IMR-90 (cell line): ENCODE results near the gene ZNF407. TPM values are rescaled to one million over a fixed set of nuclear protein-coding genes. Genes with fewer than 3 reads are reported as not detected.

Experiments used
- ATAC-seq: fragments of 200-7000 bp; cut with Tn5 transposase; 2 replicates; pipeline ENCODE4 v1.9.1; 2020; ENCODE audit warnings: low read depth, mild to moderate bottlenecking, moderate library complexity
- BruUV-seq: library from RNA; stranded (reverse); fragments of 400-500 nt; replicated peaks from 2 replicates; lab custom pipeline; 2021; lab: Mats Ljungman, UMichigan
- CTCF ChIA-PET: fragments of 300-600 bp; formaldehyde crosslinking; extraction: SDS; loops from one replicate; lab custom pipeline; 2021; ENCODE audit warnings: antibody characterized with exemption; lab: Yijun Ruan, JAX
- POLR2A ChIA-PET: fragments of 300-600 bp; sonication (Branson Sonifier 250); formaldehyde crosslinking; loops from one replicate; lab custom pipeline; 2022; ENCODE audit warnings: antibody characterized with exemption; ENCODE audit not compliant: unreplicated experiment; lab: Charles Lee
- DNase-seq: peaks from one replicate; pipeline ENCODE4 v3.0.0; 2013
- H2AFZ ChIP-seq: replicated peaks from 2 replicates; pipeline ENCODE3; 2013; ENCODE audit warnings: low read length, mild to moderate bottlenecking; ENCODE audit not compliant: poor library complexity
- H2AK5ac ChIP-seq: 2 replicates; pipeline ENCODE4 v1.6.1; 2013; ENCODE audit warnings: low read depth, low read length, inconsistent platforms
- H2AK9ac ChIP-seq: replicated peaks from 2 replicates; pipeline ENCODE3; 2013; ENCODE audit warnings: mild to moderate bottlenecking, low read depth, low read length, moderate library complexity; ENCODE audit not compliant: poor library complexity
- H2BK120ac ChIP-seq: 2 replicates; pipeline ENCODE4 v1.6.1; 2013; ENCODE audit warnings: low read depth, low read length, inconsistent platforms
- H2BK15ac ChIP-seq: 3 replicates; pipeline ENCODE4 v1.6.1; 2013; ENCODE audit warnings: low read depth, low read length, inconsistent platforms
- H2BK20ac ChIP-seq: 2 replicates; pipeline ENCODE4 v1.6.1; 2013; ENCODE audit warnings: low read depth, mild to moderate bottlenecking, inconsistent platforms, low read length, moderate library complexity
- H2BK5ac ChIP-seq: 2 replicates; pipeline ENCODE4 v1.6.1; 2013; ENCODE audit warnings: mild to moderate bottlenecking, low read depth, low read length, inconsistent platforms; ENCODE audit not compliant: poor library complexity, severe bottlenecking
- H3K14ac ChIP-seq: replicated peaks from 2 replicates; pipeline ENCODE4 v1.6.1; 2013; ENCODE audit warnings: low read depth, low read length, inconsistent platforms
- H3K18ac ChIP-seq: 2 replicates; pipeline ENCODE4 v1.6.1; 2013; ENCODE audit warnings: low read depth, low read length, control low read depth
- H3K23ac ChIP-seq: 2 replicates; pipeline ENCODE4 v1.6.1; 2013; ENCODE audit warnings: low read depth, low read length, inconsistent platforms
- H3K27ac ChIP-seq: 2 replicates; pipeline ENCODE4 v1.5.1; 2013; ENCODE audit warnings: mild to moderate bottlenecking, control low read depth, low read length; ENCODE audit not compliant: insufficient read depth
- H3K27me3 ChIP-seq: 2 replicates; pipeline ENCODE4 v1.6.1; 2013; ENCODE audit warnings: low read length; ENCODE audit not compliant: control insufficient read depth, insufficient read depth
- H3K36me3 ChIP-seq: 2 replicates; pipeline ENCODE4 v1.6.1; 2013; ENCODE audit warnings: low read length, mixed read lengths; ENCODE audit not compliant: control insufficient read depth, insufficient read depth
- H3K4ac ChIP-seq: 2 replicates; pipeline ENCODE4 v1.6.1; 2013; ENCODE audit warnings: low read depth, low read length, inconsistent platforms
- H3K4me1 ChIP-seq: 2 replicates; pipeline ENCODE4 v1.6.1; 2013; ENCODE audit warnings: low read length, mixed read lengths; ENCODE audit not compliant: control insufficient read depth, insufficient read depth
- H3K4me2 ChIP-seq: 2 replicates; pipeline ENCODE4 v1.6.1; 2013; ENCODE audit warnings: low read depth, mild to moderate bottlenecking, control low read depth, low read length, moderate library complexity
- H3K4me3 ChIP-seq: 2 replicates; pipeline ENCODE4 v1.5.1; 2013; ENCODE audit warnings: low read depth, mild to moderate bottlenecking, control low read depth, low read length, moderate library complexity; ENCODE audit not compliant: insufficient read depth
- H3K56ac ChIP-seq: 2 replicates; pipeline ENCODE4 v1.6.1; 2013; ENCODE audit warnings: low read length, inconsistent platforms; ENCODE audit not compliant: insufficient read depth; ENCODE audit errors: extremely low read depth
- H3K79me1 ChIP-seq, 2 experiments: 2 replicates each; pipeline ENCODE4 v1.6.1; 2013; ENCODE audit warnings: low read length in 2 of 2, inconsistent platforms in 1 of 2, low read depth in 1 of 2
- H3K9ac ChIP-seq: 2 replicates; pipeline ENCODE4 v1.6.1; 2013; ENCODE audit warnings: low read depth, low read length, control low read depth
- H3K9me1 ChIP-seq: 2 replicates; pipeline ENCODE4 v1.6.1; 2013; ENCODE audit warnings: low read length, inconsistent platforms; ENCODE audit not compliant: insufficient read depth
- H3K9me3 ChIP-seq: 2 replicates; pipeline ENCODE4 v1.6.1; 2013; ENCODE audit warnings: low read length; ENCODE audit not compliant: control insufficient read depth, insufficient read depth
- H4K20me1 ChIP-seq: 2 replicates; pipeline ENCODE4 v1.6.1; 2013; ENCODE audit warnings: low read length, inconsistent platforms; ENCODE audit not compliant: insufficient read depth
- H4K5ac ChIP-seq: 2 replicates; pipeline ENCODE4 v1.6.1; 2013; ENCODE audit warnings: mild to moderate bottlenecking, low read depth, low read length, control low read depth
- H4K8ac ChIP-seq, 2 experiments: 2 replicates each; pipeline ENCODE4 v1.6.1; 2013; ENCODE audit warnings: low read depth in 2 of 2, low read length in 2 of 2, control low read depth in 1 of 2, inconsistent platforms in 1 of 2
- H4K91ac ChIP-seq: 2 replicates; pipeline ENCODE4 v1.6.1; 2013; ENCODE audit warnings: low read depth, low read length, inconsistent platforms; ENCODE audit not compliant: insufficient read depth
- BHLHE40 ChIP-seq: fragments of 150-350 bp; IDR thresholded peaks from 2 replicates; pipeline ENCODE4 v1.6.1; 2016; ENCODE audit warnings: mild to moderate bottlenecking, low read depth, low read length
- CEBPB ChIP-seq: IDR thresholded peaks from 2 replicates; pipeline ENCODE4 v1.6.1; 2012; ENCODE audit warnings: low read depth, low read length, improper control_type of control experiment
- CHD1 ChIP-seq: IDR thresholded peaks from 2 replicates; pipeline ENCODE4 v1.6.1; 2012; ENCODE audit warnings: low read depth, low read length, improper control_type of control experiment
- FOS ChIP-seq: fragments of 150-350 bp; IDR thresholded peaks from 2 replicates; pipeline ENCODE4 v1.6.1; 2016; ENCODE audit warnings: low read depth, low read length
- MAFK ChIP-seq: IDR thresholded peaks from 2 replicates; pipeline ENCODE4 v1.6.1; 2012; ENCODE audit warnings: low read depth, low read length, improper control_type of control experiment
- MAZ ChIP-seq: IDR thresholded peaks from 2 replicates; pipeline ENCODE4 v1.6.1; 2012; ENCODE audit warnings: low read depth, mild to moderate bottlenecking, low read length, improper control_type of control experiment, moderate library complexity, borderline replicate concordance
- MXI1 ChIP-seq: IDR thresholded peaks from 2 replicates; pipeline ENCODE4 v1.6.1; 2012; ENCODE audit warnings: low read depth, mild to moderate bottlenecking, low read length, moderate library complexity, borderline replicate concordance
- NFE2L2 ChIP-seq: fragments of 150-350 bp; IDR thresholded peaks from 2 replicates; pipeline ENCODE4 v1.6.1; 2016; ENCODE audit warnings: low read depth, mild to moderate bottlenecking, low read length
- POLR2A ChIP-seq: IDR thresholded peaks from 2 replicates; pipeline ENCODE4 v1.6.1; 2012; ENCODE audit warnings: mild to moderate bottlenecking, low read depth, low read length
- RAD21 ChIP-seq: IDR thresholded peaks from 2 replicates; pipeline ENCODE4 v1.6.1; 2012; ENCODE audit warnings: low read length, improper control_type of control experiment
- RCOR1 ChIP-seq: IDR thresholded peaks from 2 replicates; pipeline ENCODE4 v1.6.1; 2012; ENCODE audit warnings: mild to moderate bottlenecking, low read length, improper control_type of control experiment; ENCODE audit not compliant: insufficient replicate concordance
- RFX5 ChIP-seq: IDR thresholded peaks from 2 replicates; pipeline ENCODE4 v1.8.0; 2012; ENCODE audit warnings: low read depth, mild to moderate bottlenecking, low read length, moderate library complexity
- SMC3 ChIP-seq: fragments of 150-350 bp; IDR thresholded peaks from 2 replicates; pipeline ENCODE4 v1.6.1; 2016; ENCODE audit warnings: low read depth, mild to moderate bottlenecking, antibody characterized with exemption, low read length, moderate library complexity
- dilution Hi-C: fragments of 300-500 bp; cut with HindIII; formaldehyde crosslinking; loops from one replicate; pipeline ENCODE4 v1.14.3; 2018; ENCODE audit warnings: low sequenced_read_pairs; ENCODE audit not compliant: unreplicated experiment
- in situ Hi-C: fragments of 300-500 bp; cut with MboI; formaldehyde crosslinking; loops from 3 replicates; pipeline ENCODE4 v1.14.3; 2019; ENCODE audit warnings: low sequenced_read_pairs, inconsistent platforms, mixed read lengths
- intact Hi-C: fragments of 100-400 bp; cut with micrococcal nuclease; formaldehyde crosslinking; loops from 2 replicates; pipeline ENCODE4 v1.10.0; 2022
- polyA plus RNA-seq, 3 experiments: library from polyadenylated mRNA; depleted of rRNA; stranded (reverse); fragments of >200 nt; gene quantifications; 2 replicates each; pipeline ENCODE4 v1.2.3, GENCODE V29; 2012; ENCODE audit warnings: low replicate concordance in 1 of 3
- total RNA-seq: library from RNA; depleted of rRNA; stranded (reverse); fragments of >200 nt; gene quantifications from 2 replicates; pipeline ENCODE4 v1.2.3, GENCODE V29; 2012
- TF ChIP-seq, protein P1 (sequence below): fragments of 150-350 bp; IDR thresholded peaks from 2 replicates; pipeline ENCODE4 v1.6.1; 2016; ENCODE audit warnings: low read depth, mild to moderate bottlenecking, low read length, moderate library complexity, borderline replicate concordance
- TF ChIP-seq, protein P2 (sequence below): fragments of 150-350 bp; IDR thresholded peaks from 2 replicates; pipeline ENCODE4 v1.6.1; 2017; ENCODE audit warnings: mild to moderate bottlenecking, antibody characterized with exemption, low read length, low read depth
- TF ChIP-seq, protein P3 (sequence below): conservative IDR thresholded peaks from 2 replicates; pipeline ENCODE4 v1.5.1; 2012; ENCODE audit warnings: mild to moderate bottlenecking, low read depth, low read length, improper control_type of control experiment

The ZNF407 gene
- total and polyA plus RNA-seq, 2 of the 4 experiments (the other 2 are of a cell fraction), result 3.1 to 20.1 TPM

DNA sequence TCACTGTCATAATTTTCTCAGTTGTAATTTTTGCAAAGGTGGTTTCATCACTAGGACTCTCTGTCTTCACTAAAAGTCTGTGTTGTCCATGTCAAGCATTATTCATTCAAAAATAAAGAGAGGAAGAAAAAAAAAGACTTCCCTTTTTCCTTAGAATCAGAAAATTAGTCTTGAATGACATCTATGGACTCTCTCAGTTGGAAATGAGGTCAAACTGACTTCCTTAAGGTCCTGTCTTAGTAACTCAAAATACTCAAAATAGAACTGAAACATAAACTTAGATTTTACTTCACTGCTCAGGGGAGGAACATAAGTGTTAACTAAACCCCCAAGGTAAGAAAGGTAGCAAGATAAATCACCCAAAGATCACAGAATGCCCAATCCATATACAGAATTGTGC is 2.2 kb upstream of the ZNF407 start:
- no peak overlapping the region for H4K91ac ChIP-seq
- BruUV-seq, result no TSS peak
- H3K56ac ChIP-seq, result no peak overlapping the region
- H4K8ac ChIP-seq, result no peak overlapping the region
- H3K79me1 ChIP-seq, result peaks cover 19 to 47% of the 10 kb centered on the region in 2 experiments
- H3K23ac ChIP-seq, result no peak overlapping the region
- in situ Hi-C loops (no loop called here), dilution Hi-C loops (no loop called here), intact Hi-C loops (no loop called here)
- no peak overlapping the region for H2BK20ac ChIP-seq
- H2BK120ac ChIP-seq, result no peak overlapping the region; the same call in 1 of the 2 replicates
- no peaks in the 10 kb centered on the region for H3K9me1 ChIP-seq
- no peaks in the 10 kb centered on the region for H4K20me1 ChIP-seq
- H3K4me1 ChIP-seq, result peaks cover 5% of the 10 kb centered on the region
- H3K9ac ChIP-seq, result no peak overlapping the region
- no peak overlapping the region for H2AK9ac ChIP-seq
- H4K5ac ChIP-seq, result no peak overlapping the region
- no peak overlapping the region for H3K27ac ChIP-seq
- no peak overlapping the region for H2BK5ac ChIP-seq
- H3K4ac ChIP-seq, result no peak overlapping the region
- H2AK5ac ChIP-seq, result no peak overlapping the region
- no peaks in the 10 kb centered on the region; the same call in 1 of the 2 replicates for H3K36me3 ChIP-seq
- H3K4me2 ChIP-seq, result no peak overlapping the region
- CTCF ChIA-PET, result no interaction called here
- no peak overlapping the region for H2AFZ ChIP-seq
- POLR2A ChIA-PET, result no interaction called here
- no peak overlapping the region for H3K4me3 ChIP-seq
- H3K14ac ChIP-seq, result no peak overlapping the region
- H2BK15ac ChIP-seq, result no peak overlapping the region
- no peak for TF ChIP-seq RAD21
- no peak for TF ChIP-seq MAFK
- TF ChIP-seq RCOR1, result no peak
- no peak for TF ChIP-seq SMC3
- TF ChIP-seq, protein P1, sequence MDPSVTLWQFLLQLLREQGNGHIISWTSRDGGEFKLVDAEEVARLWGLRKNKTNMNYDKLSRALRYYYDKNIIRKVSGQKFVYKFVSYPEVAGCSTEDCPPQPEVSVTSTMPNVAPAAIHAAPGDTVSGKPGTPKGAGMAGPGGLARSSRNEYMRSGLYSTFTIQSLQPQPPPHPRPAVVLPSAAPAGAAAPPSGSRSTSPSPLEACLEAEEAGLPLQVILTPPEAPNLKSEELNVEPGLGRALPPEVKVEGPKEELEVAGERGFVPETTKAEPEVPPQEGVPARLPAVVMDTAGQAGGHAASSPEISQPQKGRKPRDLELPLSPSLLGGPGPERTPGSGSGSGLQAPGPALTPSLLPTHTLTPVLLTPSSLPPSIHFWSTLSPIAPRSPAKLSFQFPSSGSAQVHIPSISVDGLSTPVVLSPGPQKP, result no peak
- TF ChIP-seq NFE2L2, result no peak
- no peak for TF ChIP-seq MXI1
- TF ChIP-seq, protein P2, sequence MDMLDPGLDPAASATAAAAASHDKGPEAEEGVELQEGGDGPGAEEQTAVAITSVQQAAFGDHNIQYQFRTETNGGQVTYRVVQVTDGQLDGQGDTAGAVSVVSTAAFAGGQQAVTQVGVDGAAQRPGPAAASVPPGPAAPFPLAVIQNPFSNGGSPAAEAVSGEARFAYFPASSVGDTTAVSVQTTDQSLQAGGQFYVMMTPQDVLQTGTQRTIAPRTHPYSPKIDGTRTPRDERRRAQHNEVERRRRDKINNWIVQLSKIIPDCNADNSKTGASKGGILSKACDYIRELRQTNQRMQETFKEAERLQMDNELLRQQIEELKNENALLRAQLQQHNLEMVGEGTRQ, result no peak
- TF ChIP-seq FOS, result no peak
- TF ChIP-seq, protein P3, sequence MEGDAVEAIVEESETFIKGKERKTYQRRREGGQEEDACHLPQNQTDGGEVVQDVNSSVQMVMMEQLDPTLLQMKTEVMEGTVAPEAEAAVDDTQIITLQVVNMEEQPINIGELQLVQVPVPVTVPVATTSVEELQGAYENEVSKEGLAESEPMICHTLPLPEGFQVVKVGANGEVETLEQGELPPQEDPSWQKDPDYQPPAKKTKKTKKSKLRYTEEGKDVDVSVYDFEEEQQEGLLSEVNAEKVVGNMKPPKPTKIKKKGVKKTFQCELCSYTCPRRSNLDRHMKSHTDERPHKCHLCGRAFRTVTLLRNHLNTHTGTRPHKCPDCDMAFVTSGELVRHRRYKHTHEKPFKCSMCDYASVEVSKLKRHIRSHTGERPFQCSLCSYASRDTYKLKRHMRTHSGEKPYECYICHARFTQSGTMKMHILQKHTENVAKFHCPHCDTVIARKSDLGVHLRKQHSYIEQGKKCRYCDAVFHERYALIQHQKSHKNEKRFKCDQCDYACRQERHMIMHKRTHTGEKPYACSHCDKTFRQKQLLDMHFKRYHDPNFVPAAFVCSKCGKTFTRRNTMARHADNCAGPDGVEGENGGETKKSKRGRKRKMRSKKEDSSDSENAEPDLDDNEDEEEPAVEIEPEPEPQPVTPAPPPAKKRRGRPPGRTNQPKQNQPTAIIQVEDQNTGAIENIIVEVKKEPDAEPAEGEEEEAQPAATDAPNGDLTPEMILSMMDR, result no peak
- no peak for TF ChIP-seq MAZ
- no peak for TF ChIP-seq BHLHE40
- no peak for TF ChIP-seq POLR2A
- no peak for TF ChIP-seq RFX5
- no peak for TF ChIP-seq CEBPB
- no peak for TF ChIP-seq CHD1
- DNase-seq (no peak), ATAC-seq (no peak)
- H3K9me3 ChIP-seq, result no peaks in the 10 kb centered on the region
- H3K27me3 ChIP-seq, result no peaks in the 10 kb centered on the region
- no peak overlapping the region for H3K18ac ChIP-seq
